H1 (cell line): ENCODE data around the gene LRBA. TPM values are rescaled to one million over a fixed set of nuclear protein-coding genes. Genes with fewer than 3 reads are reported as not detected.

ENCODE experiments used
- ASH2L ChIP-seq: fragments of 200-600, 300-600 bp; sonication (generic); IDR thresholded peaks from one replicate; pipeline ENCODE4 v1.7.1; 2017; ENCODE audit warnings: low read length
- CBX5 ChIP-seq: fragments of 300-800, 300-1000 bp; sonication (generic); IDR thresholded peaks from 2 replicates; pipeline ENCODE4 v1.7.1; 2016; ENCODE audit warnings: antibody characterized with exemption, low read length, low read depth
- CHD7 ChIP-seq: fragments of 300-600 bp; sonication (generic); IDR thresholded peaks from 2 replicates; pipeline ENCODE4 v1.7.1; 2012; ENCODE audit warnings: low read length, moderate library complexity, mild to moderate bottlenecking, inconsistent platforms; ENCODE audit not compliant: insufficient replicate concordance
- CREB1 ChIP-seq: IDR thresholded peaks from 2 replicates; pipeline ENCODE4 v1.6.1; 2012; ENCODE audit warnings: inconsistent platforms
- EZH2 ChIP-seq: fragments of 200-600 bp; sonication (generic); IDR thresholded peaks from 2 replicates; pipeline ENCODE4 v1.7.1; 2012; ENCODE audit warnings: low read depth, mild to moderate bottlenecking, moderate library complexity, low read length, inconsistent platforms; ENCODE audit not compliant: severe bottlenecking
- NRF1 ChIP-seq: IDR thresholded peaks from 2 replicates; pipeline ENCODE4 v1.6.1; 2011; ENCODE audit warnings: mild to moderate bottlenecking, low read depth, low read length, improper control_type of control experiment
- SIX5 ChIP-seq: IDR thresholded peaks from 2 replicates; pipeline ENCODE4 v1.6.1; 2011; ENCODE audit warnings: mild to moderate bottlenecking, low read depth, low read length
- SP1 ChIP-seq: IDR thresholded peaks from 2 replicates; pipeline ENCODE4 v1.6.1; 2011; ENCODE audit warnings: low read depth, low read length
- TEAD4 ChIP-seq: IDR thresholded peaks from 2 replicates; pipeline ENCODE4 v1.6.1; 2012; ENCODE audit warnings: low read depth, low read length, inconsistent platforms, mixed read lengths
- polyA plus RNA-seq, 7 experiments: library from polyadenylated mRNA; depleted of rRNA in 3 of 7; stranded (reverse) in 5 of 7; unstranded in 2 of 7; fragments of >200 nt in 5 of 7; fragments of 200-250 nt in 2 of 7; gene quantifications; 1 replicate in 5 of 7; 2 replicates in 1 of 7; 4 replicates in 1 of 7; pipeline versions ENCODE4 v1.2.1 to v1.2.3, GENCODE V29; 2011 to 2013; ENCODE audit warnings: missing spikeins in 2 of 7, mixed read lengths in 2 of 7
- total RNA-seq: library from RNA; stranded (reverse); fragmentation: NEBNext Ultra II Directional; extraction: Animal tissue kit (Norgen Biotek cat#: 25700); gene quantifications from 2 replicates; pipeline ENCODE4 v1.2.1, GENCODE V29; 2021
- TF ChIP-seq, protein P1 (sequence below), 3 experiments: IDR thresholded peaks; 1 replicate in 2 of 3; 2 replicates in 1 of 3; pipeline versions ENCODE4 v1.5.1 to v1.6.1; 2011; ENCODE audit warnings: low read length in 3 of 3, mild to moderate bottlenecking in 3 of 3, inconsistent platforms in 2 of 3, low read depth in 1 of 3, moderate library complexity in 1 of 3; ENCODE audit not compliant: insufficient read depth in 1 of 3; ENCODE audit errors: control extremely low read depth in 1 of 3

LRBA gene
- total and polyA plus RNA-seq, 2 of the 8 experiments (the other 6 are each of a cell fraction or from before 2014, with no cell fraction given) = 54.6 to 83.2 TPM

GRCh38 chr4:150624055-150624454 lies 391.0 kb downstream of the LRBA start (continued):
- TF ChIP-seq CHD7 = no peak
- TF ChIP-seq EZH2 = no peak
- TF ChIP-seq, protein P1, sequence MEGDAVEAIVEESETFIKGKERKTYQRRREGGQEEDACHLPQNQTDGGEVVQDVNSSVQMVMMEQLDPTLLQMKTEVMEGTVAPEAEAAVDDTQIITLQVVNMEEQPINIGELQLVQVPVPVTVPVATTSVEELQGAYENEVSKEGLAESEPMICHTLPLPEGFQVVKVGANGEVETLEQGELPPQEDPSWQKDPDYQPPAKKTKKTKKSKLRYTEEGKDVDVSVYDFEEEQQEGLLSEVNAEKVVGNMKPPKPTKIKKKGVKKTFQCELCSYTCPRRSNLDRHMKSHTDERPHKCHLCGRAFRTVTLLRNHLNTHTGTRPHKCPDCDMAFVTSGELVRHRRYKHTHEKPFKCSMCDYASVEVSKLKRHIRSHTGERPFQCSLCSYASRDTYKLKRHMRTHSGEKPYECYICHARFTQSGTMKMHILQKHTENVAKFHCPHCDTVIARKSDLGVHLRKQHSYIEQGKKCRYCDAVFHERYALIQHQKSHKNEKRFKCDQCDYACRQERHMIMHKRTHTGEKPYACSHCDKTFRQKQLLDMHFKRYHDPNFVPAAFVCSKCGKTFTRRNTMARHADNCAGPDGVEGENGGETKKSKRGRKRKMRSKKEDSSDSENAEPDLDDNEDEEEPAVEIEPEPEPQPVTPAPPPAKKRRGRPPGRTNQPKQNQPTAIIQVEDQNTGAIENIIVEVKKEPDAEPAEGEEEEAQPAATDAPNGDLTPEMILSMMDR (IDR thresholded peaks at IDR 0.05; ENCODE audit: control extremely low read depth in 1 of 3, insufficient read depth in 1 of 3, low read depth in 1 of 3, low read length in 3 of 3) = no peak
- TF ChIP-seq SP1 = no peak
- no peak for TF ChIP-seq CREB1
- no peak for TF ChIP-seq NRF1
- TF ChIP-seq TEAD4 = no peak
- no peak for TF ChIP-seq SIX5
- no peak for TF ChIP-seq ASH2L
- no peak for TF ChIP-seq CBX5
